Fibroblast of villous mesenchyme (primary cell): ENCODE data around the gene ADCY2. TPM values are rescaled to one million over a fixed set of nuclear protein-coding genes. Genes with fewer than 3 reads are reported as not detected.

Source experiments
- DNase-seq: peaks from one replicate; pipeline ENCODE4 v3.0.0-alpha.2; 2010; ENCODE audit warnings: low read depth
- H3K4me3 ChIP-seq: 2 replicates; pipeline ENCODE4 v1.5.1; 2011; ENCODE audit warnings: low read depth, mild to moderate bottlenecking, low read length
- total RNA-seq: library from RNA; depleted of rRNA; stranded (reverse); fragments of >200 nt; gene quantifications from 2 replicates; pipeline ENCODE4 v1.2.3, GENCODE V29; 2012
- TF ChIP-seq, protein P1 (sequence below): IDR thresholded peaks from 2 replicates; pipeline ENCODE4 v1.5.1; 2012; ENCODE audit warnings: low read depth, mild to moderate bottlenecking, low read length; ENCODE audit not compliant: insufficient read depth

Gene ADCY2
- total RNA-seq, 1 donor, result under 0.01 TPM

DNA sequence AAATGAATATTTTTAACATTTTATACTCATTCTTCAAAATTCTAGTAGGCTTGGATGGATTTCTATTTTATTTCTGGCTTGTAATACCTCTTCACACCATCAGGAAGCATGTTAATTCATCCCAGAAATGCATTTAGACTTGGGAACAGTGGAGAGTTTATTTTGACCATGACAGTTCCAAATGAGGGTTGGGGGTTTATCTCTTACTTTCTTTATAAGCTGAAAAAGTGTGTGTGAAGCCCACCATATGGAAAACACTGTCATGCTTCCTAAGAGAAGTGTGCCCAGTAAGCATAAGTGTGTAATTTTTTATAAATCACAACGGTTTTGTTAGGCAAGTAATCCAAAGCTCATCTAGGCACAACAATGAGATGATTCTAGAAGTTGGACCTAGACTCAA lies 215.6 kb downstream of the ADCY2 start:
- TF ChIP-seq, protein P1, sequence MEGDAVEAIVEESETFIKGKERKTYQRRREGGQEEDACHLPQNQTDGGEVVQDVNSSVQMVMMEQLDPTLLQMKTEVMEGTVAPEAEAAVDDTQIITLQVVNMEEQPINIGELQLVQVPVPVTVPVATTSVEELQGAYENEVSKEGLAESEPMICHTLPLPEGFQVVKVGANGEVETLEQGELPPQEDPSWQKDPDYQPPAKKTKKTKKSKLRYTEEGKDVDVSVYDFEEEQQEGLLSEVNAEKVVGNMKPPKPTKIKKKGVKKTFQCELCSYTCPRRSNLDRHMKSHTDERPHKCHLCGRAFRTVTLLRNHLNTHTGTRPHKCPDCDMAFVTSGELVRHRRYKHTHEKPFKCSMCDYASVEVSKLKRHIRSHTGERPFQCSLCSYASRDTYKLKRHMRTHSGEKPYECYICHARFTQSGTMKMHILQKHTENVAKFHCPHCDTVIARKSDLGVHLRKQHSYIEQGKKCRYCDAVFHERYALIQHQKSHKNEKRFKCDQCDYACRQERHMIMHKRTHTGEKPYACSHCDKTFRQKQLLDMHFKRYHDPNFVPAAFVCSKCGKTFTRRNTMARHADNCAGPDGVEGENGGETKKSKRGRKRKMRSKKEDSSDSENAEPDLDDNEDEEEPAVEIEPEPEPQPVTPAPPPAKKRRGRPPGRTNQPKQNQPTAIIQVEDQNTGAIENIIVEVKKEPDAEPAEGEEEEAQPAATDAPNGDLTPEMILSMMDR, result no peak
- no peak overlapping the region for H3K4me3 ChIP-seq
- no peak for DNase-seq

GRCh38 chr5:7615566-7616061 lies 219.7 kb downstream of the ADCY2 start:
- TF ChIP-seq, protein P1, result no peak
- H3K4me3 ChIP-seq, result no peak overlapping the region
- DNase-seq, result no peak

DNA sequence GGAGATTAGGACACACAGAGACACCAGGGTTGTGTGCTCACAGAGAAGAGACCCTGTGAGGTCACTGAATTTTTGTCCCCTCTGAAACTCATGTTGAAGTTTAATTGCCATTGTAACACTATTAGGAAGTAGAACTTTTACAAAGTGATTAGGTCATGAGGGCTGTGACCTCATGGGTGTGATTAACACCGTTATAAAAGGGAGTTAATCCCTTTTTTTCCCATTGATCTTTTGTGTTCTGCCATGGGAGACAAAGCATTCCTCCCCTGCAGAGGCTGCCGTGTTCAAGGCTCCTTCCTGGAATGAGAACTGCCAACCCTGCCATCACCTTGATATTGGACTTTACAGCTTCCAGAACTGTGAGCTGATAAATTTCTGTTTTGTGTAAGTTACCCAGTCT lies 221.0 kb downstream of the ADCY2 start:
- H3K4me3 ChIP-seq, result no peak overlapping the region
- TF ChIP-seq, protein P1, result no peak
- no peak for DNase-seq

DNA sequence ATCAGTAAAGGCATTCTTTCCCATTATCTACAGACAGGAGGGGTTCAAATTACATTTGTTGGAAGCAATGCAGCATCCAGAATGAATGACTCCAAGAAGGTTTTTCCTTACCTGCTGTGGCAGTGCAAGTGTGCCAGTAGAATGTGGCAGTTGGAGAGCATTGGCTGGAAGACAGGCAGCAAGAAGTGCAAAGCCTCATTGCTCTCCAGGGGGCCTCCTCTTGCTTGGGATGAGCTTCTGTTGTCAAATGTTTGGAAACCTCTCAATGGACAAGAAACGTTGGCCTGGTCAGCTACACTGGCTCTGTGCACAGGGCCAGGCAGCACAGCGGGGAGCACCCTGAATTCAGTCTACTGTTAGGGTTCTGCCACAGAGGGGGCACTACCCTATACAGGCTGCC lies 226.6 kb downstream of the ADCY2 start:
- no peak overlapping the region for H3K4me3 ChIP-seq
- TF ChIP-seq, protein P1, result no peak
- DNase-seq, result no peak

GRCh38 chr5:7625740-7626139 lies 229.8 kb downstream of the ADCY2 start:
- TF ChIP-seq, protein P1, result no peak
- no peak overlapping the region for H3K4me3 ChIP-seq
- DNase-seq, result no peak

- no peak for DNase-seq
- no peak overlapping the region for H3K4me3 ChIP-seq
- TF ChIP-seq, protein P1, result no peak
Observed at GRCh38 chr5:7628248-7628647, 232.3 kb downstream of the ADCY2 start.

GRCh38 chr5:7628820-7629219 lies 232.9 kb downstream of the ADCY2 start:
- DNase-seq, result no peak
- H3K4me3 ChIP-seq, result no peak overlapping the region
- TF ChIP-seq, protein P1, result no peak
